ENCODE results near the gene ACACB.

GRCh38 chr12:109228664-109229063, 112.3 kb downstream of the ACACB start:
- TF ChIP-seq POLR2AphosphoS5 (IDR thresholded peaks at IDR 0.05; ENCODE audit: low read depth, low read length), result no peak
- no peak for TF ChIP-seq REST (IDR thresholded peaks at IDR 0.05; ENCODE audit: insufficient read depth in 1 of 2, low read depth in 2 of 2, low read length in 2 of 2)
- no peak for TF ChIP-seq SIN3A (IDR thresholded peaks at IDR 0.05; ENCODE audit: borderline replicate concordance, insufficient read depth, low read length)
